Uterus (tissue), 2 donors: ENCODE results near the gene FMN1.

Experiments used
- POLR2A ChIP-seq, 2 donors: fragments of 450-650 bp; IDR thresholded peaks; one replicate each; pipeline ENCODE4 v1.6.1; 2016; ENCODE audit warnings: antibody characterized with exemption in 2 of 2, mild to moderate bottlenecking in 1 of 2, moderate library complexity in 1 of 2
- TF ChIP-seq, protein P1 (sequence below), 4 experiments: fragments of 200-600 bp in 2 of 4; fragments of 450-650 bp in 2 of 4; sonication (generic) in 2 of 4; IDR thresholded peaks; one replicate each; pipeline ENCODE4 v1.5.1; 2016 to 2019; ENCODE audit warnings: antibody characterized with exemption in 4 of 4, mild to moderate bottlenecking in 2 of 4, moderate library complexity in 1 of 4

DNA sequence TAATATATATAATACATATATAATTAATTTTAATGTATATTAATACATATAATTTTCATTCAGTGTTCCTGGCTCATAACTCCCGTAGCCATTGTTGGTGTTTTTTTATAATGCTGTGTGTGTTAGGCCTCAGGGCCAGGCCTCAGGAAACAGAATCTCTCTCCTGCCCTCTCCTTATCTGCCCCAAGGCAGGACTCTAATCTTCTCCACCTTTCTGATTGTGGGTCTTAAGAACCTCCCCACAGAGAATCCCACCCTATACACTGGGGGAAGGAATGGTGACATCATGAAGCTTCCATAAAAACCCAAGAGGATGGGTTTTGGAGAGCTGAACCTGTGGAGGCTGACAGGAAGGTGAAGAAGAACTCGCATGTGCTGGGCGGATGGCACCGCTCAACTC is 4.0 kb upstream of the FMN1 start:
- TF ChIP-seq, protein P1, sequence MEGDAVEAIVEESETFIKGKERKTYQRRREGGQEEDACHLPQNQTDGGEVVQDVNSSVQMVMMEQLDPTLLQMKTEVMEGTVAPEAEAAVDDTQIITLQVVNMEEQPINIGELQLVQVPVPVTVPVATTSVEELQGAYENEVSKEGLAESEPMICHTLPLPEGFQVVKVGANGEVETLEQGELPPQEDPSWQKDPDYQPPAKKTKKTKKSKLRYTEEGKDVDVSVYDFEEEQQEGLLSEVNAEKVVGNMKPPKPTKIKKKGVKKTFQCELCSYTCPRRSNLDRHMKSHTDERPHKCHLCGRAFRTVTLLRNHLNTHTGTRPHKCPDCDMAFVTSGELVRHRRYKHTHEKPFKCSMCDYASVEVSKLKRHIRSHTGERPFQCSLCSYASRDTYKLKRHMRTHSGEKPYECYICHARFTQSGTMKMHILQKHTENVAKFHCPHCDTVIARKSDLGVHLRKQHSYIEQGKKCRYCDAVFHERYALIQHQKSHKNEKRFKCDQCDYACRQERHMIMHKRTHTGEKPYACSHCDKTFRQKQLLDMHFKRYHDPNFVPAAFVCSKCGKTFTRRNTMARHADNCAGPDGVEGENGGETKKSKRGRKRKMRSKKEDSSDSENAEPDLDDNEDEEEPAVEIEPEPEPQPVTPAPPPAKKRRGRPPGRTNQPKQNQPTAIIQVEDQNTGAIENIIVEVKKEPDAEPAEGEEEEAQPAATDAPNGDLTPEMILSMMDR (IDR thresholded peaks at IDR 0.05) = no peak
- no peak for TF ChIP-seq POLR2A (IDR thresholded peaks at IDR 0.05)
